ENCODE measurements around the gene C6orf118. TPM values are rescaled to one million over a fixed set of nuclear protein-coding genes. Genes with fewer than 3 reads are reported as not detected.

Gene C6orf118
- total RNA-seq, 4 donors from 2014 or later, result not detected

DNA sequence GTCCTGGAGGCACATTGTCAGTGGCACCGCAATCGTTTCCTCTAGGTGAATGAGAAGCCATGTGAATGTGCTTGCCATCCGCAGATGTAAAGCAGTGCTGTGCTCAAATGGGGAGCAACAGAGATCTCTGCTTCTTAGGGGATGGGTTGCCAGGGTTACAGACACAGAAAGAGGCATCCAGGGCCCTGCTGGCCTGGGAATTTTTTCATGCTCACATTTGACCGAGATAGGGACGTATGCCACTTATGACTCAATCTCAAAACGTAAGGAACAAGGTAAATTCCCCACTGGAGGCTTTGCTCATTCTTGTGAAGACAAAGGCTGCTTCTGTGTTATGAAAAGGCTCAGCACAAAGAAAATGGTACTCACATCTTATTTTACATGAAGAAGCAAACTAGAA, 11.0 kb downstream of the C6orf118 start:
- Histone ChIP-seq H3K9me3 (no peaks in the 10 kb centered on the region), H3K27me3 (no peaks in the 10 kb centered on the region), H3K4me1 (no peaks in the 10 kb centered on the region), H3K36me3 (no peaks in the 10 kb centered on the region), H3K4me3 (no peak overlapping the region), H3K27ac (no peak overlapping the region)
- no peak for DNase-seq
- TF ChIP-seq, protein P1, sequence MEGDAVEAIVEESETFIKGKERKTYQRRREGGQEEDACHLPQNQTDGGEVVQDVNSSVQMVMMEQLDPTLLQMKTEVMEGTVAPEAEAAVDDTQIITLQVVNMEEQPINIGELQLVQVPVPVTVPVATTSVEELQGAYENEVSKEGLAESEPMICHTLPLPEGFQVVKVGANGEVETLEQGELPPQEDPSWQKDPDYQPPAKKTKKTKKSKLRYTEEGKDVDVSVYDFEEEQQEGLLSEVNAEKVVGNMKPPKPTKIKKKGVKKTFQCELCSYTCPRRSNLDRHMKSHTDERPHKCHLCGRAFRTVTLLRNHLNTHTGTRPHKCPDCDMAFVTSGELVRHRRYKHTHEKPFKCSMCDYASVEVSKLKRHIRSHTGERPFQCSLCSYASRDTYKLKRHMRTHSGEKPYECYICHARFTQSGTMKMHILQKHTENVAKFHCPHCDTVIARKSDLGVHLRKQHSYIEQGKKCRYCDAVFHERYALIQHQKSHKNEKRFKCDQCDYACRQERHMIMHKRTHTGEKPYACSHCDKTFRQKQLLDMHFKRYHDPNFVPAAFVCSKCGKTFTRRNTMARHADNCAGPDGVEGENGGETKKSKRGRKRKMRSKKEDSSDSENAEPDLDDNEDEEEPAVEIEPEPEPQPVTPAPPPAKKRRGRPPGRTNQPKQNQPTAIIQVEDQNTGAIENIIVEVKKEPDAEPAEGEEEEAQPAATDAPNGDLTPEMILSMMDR (IDR thresholded peaks at IDR 0.05), result no peak
- no peak for TF ChIP-seq POLR2A (IDR thresholded peaks at IDR 0.05)

DNA sequence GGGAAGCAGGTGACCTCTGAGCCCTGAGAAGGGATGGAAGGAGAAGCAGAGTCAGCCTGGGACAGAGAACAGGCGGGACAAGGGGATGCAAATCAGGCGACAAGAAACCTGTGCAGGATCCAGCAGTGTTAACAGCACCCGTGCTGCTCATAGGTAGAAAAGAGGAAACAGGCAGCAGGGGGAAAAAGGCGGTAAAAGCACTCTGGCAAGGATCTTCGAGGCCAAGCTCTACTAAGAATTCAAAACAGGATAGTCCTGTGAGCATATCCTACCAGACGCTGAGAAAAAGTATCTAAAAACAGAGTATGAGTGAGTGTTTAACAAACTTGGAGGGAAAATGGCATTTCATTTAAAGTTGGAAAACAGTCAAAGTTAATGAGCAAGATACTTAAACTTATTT, 16.7 kb downstream of the C6orf118 start:
- no peaks in the 10 kb centered on the region for H3K36me3 ChIP-seq
- H3K4me3 ChIP-seq, result no peak overlapping the region
- no peak overlapping the region for H3K27ac ChIP-seq
- no peaks in the 10 kb centered on the region for H3K9me3 ChIP-seq
- no peak for DNase-seq
- H3K27me3 ChIP-seq, result no peaks in the 10 kb centered on the region
- no peaks in the 10 kb centered on the region for H3K4me1 ChIP-seq
- TF ChIP-seq POLR2A (IDR thresholded peaks at IDR 0.05), result no peak
- TF ChIP-seq, protein P1 (IDR thresholded peaks at IDR 0.05), result no peak

DNA sequence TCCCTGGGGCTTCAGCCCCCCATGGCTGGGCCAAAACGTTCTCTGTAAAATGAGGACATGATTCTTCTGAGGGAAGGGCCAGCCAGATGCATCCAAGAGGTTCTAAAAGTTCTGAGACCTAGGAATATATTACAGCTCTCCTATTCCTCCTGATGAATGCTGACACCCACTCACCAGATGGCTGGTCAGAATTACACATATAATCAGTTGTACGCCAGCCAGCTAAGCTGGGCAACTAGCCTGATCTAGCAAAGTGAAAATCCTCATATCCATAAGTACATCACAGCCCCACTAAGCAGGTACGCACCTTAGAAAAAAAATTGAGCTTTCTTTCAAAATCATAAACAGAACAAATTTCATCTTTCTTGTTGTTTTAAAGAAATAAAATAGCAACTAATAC, 34.8 kb downstream of the C6orf118 start:
- Histone ChIP-seq H3K27ac (no peak overlapping the region), H3K4me1 (no peaks in the 10 kb centered on the region), H3K36me3 (no peaks in the 10 kb centered on the region), H3K27me3 (no peaks in the 10 kb centered on the region), H3K4me3 (no peak overlapping the region), H3K9me3 (no peaks in the 10 kb centered on the region)
- TF ChIP-seq POLR2A (IDR thresholded peaks at IDR 0.05), result no peak
- TF ChIP-seq, protein P1 (IDR thresholded peaks at IDR 0.05), result no peak
- no peak for DNase-seq

DNA sequence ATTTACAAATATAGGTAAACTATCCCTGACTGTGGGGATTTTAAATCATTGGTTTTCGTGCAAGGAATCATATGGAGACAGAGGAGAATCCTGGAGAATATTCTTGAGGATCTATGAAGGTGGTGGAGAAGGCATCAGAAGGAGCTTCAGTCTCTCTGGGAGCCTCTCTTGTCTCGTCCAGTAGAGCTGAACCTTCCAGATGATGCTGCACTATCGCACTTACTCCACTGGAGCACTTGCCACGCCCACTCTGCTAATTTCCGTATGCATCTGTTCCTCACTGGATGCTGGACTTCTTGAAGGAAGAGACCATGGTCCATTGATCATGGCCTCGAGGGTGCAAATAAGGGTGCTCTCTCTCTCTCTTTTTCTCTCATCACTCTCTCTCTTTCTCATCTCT, 36.8 kb downstream of the C6orf118 start:
- no peak overlapping the region for H3K4me3 ChIP-seq
- TF ChIP-seq, protein P1 (IDR thresholded peaks at IDR 0.05), result no peak
- TF ChIP-seq POLR2A (IDR thresholded peaks at IDR 0.05), result no peak
- H3K27me3 ChIP-seq, result no peaks in the 10 kb centered on the region

DNA sequence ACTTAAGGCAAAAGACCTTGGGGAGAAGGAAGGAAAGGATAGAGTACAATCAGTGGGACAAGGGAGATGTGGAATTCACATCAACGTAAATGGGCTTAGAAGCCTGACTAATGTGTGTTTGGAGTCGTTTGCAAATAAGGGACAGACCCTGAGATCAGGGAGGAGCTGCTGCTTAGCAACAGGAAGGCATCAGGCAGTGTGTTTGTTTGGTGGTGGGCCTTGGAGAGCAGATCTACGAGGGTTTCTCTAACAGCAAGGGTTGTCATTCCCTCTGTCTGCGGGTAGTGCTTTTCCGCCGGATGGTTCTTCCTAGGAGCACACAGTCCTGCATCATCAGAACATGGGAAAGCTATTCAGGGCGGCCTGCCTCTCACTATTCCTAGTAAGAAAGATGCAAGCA, 40.4 kb downstream of the C6orf118 start:
- no peaks in the 10 kb centered on the region for H3K36me3 ChIP-seq
- no peak for DNase-seq
- no peak overlapping the region for H3K27ac ChIP-seq
- H3K4me3 ChIP-seq, result no peak overlapping the region
- H3K27me3 ChIP-seq, result no peaks in the 10 kb centered on the region
- no peaks in the 10 kb centered on the region for H3K9me3 ChIP-seq
- H3K4me1 ChIP-seq, result no peaks in the 10 kb centered on the region
- TF ChIP-seq POLR2A (IDR thresholded peaks at IDR 0.05), result no peak
- TF ChIP-seq, protein P1 (IDR thresholded peaks at IDR 0.05), result no peak

More for the DNA sequence above, 36.8 kb downstream of the C6orf118 start:
- Histone ChIP-seq H3K36me3 (no peaks in the 10 kb centered on the region), H3K9me3 (no peaks in the 10 kb centered on the region), H3K27ac (no peak overlapping the region), H3K4me1 (no peaks in the 10 kb centered on the region)
- DNase-seq, result no peak

DNA sequence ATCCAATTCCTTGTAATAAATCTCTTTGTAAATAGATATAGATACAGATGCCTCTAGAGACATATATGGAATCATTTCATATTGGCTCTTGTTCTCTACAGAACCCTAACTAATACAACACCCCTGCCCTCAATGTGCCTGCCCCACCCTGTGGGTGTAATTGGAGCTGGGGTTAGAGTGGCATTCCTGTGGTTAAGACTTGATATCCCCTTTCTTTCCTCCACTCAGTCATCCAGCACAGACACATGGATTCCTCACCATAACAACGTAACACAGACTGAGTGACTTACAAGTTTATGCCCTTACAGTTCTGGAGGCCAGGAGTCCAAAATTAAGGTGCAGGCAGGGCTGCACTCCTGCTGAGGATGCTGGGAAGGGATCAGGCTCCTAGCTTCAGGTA, 42.8 kb downstream of the C6orf118 start:
- Histone ChIP-seq H3K4me3 (no peak overlapping the region), H3K27ac (no peak overlapping the region), H3K27me3 (no peaks in the 10 kb centered on the region), H3K4me1 (no peaks in the 10 kb centered on the region), H3K9me3 (no peaks in the 10 kb centered on the region), H3K36me3 (no peaks in the 10 kb centered on the region)
- no peak for TF ChIP-seq POLR2A (IDR thresholded peaks at IDR 0.05)
- TF ChIP-seq, protein P1 (IDR thresholded peaks at IDR 0.05), result no peak
- DNase-seq, result no peak

Measured in Peyer's patch (tissue), 4 donors.